ENCODE results near the gene TMEM255B.
"Not testable (repeated sequence)": the region's sequence is repeated elsewhere in the genome, so short reads cannot be mapped to it uniquely, and the experiment has no call there.

Gene TMEM255B

DNA sequence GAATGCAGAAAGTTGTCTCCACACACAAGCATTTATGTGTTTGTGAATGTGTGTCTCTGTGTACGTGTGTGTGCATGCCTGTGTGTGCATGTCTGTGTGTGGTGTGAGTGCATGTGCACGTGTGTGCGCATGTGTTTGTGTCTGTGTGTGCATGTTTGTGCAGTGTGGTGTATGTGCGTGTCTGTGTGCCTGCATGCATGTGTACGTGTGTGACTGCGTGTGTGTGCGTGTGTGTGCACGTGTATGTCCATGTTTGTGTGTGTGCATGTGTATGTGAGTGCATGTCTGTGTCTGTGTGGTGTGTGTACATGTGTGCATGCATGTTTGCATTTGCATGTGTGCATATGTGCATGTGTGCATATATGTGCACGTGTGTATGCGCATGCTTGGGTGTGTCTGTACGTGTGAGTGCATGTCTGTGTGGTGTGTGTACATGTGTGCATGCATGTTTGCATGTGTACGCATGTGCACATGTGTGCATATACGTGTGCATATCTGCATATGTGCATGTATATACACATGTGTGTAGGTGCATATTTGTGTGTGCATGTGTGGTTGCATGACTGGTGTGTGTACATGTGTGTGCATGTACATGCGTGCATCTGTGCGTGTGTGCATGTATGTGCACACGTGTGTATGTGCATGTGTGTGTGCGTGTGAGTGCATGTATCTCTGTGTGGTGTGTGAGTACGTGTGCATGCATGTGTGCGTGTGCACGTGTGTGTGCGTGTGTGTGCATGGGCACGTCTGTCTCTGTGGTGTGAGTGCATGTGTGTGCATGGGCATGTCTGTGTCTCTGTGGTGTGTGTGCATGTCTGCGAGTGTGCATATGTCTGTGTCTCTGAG lies 8.2 kb upstream of the TMEM255B start:
- H3K4me3 ChIP-seq (ENCODE audit: low read length), result no peak overlapping the region
- TF ChIP-seq ZNF274 (IDR thresholded peaks at IDR 0.05; ENCODE audit: low read depth, low read length), result no peak

DNA sequence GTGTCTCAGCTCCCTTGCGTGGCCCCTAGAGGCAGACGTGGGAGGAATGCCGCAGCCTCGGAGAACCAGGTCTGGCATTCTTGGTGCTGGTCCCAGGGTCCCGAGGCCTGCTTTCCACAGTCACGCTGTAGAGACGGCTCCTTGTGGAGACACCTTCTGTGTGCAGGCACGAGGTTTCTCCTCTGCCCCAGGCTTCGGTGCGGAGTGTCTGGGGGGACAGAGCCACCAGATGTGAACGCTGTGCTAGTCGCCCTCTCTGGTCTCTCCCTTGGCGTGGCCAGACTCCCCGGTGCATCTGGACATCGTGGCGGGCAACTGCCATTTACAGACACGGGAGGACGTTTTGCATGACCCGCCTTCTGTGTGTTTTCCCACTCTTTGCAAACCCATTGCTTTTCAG lies 7.5 kb upstream of the TMEM255B start:
- H3K4me3 ChIP-seq (ENCODE audit: low read length), result no peak overlapping the region
- no peak for TF ChIP-seq ZNF274 (IDR thresholded peaks at IDR 0.05; ENCODE audit: low read depth, low read length)

DNA sequence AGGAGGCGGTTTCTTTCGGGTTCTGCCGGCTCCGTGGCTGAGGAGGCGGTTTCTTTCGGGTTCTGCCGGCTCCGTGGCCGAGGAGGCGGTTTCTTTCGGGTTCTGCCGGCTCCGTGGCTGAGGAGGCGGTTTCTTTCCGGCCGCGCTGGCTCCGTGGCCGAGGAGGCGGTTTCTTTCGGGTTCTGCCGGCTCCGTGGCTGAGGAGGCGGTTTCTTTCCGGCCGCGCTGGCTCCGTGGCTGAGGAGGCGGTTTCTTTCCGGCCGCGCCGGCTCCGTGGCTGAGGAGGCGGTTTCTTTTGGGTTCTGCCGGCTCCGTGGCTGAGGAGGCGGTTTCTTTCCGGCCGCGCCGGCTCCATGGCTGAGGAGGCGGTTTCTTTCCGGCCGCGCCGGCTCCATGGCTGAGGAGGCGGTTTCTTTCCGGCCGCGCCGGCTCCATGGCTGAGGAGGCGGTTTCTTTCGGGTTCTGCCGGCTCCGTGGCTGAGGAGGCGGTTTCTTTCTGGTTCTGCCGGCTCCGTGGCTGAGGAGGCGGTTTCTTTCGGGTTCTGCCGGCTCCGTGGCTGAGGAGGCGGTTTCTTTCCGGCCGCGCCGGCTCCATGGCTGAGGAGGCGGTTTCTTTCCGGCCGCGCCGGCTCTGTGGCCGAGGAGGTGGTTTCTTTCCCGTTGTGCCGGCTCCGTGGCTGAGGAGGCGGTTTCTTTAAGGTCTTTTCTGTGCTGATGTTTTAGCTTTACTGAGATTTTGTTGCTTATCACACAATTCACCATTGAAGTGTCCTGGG lies 6.6 kb upstream of the TMEM255B start:
- H3K4me3 ChIP-seq (ENCODE audit: low read length), result not testable (repeated sequence)

DNA sequence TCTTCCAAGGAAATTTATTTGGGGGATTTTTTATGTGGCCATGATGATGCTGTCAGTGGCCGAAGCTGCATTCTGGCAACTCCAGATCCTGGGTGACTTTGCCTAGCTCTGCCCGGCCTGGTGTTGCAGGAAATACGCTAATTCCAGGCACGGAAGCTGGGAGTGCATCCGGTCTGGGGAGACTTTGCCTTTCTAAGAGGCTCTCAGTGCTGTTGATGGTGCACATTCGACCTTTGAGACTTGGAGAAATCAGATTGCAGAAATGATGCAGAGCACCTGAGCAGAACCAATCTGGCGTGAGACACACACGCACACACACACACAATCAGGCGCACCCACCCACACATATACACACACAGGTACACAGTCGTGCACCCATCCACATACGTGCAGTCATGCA lies 5.9 kb upstream of the TMEM255B start:
- TF ChIP-seq ZNF274 (IDR thresholded peaks at IDR 0.05; ENCODE audit: low read depth, low read length), result no peak
- no peak overlapping the region for H3K4me3 ChIP-seq (ENCODE audit: low read length)

DNA sequence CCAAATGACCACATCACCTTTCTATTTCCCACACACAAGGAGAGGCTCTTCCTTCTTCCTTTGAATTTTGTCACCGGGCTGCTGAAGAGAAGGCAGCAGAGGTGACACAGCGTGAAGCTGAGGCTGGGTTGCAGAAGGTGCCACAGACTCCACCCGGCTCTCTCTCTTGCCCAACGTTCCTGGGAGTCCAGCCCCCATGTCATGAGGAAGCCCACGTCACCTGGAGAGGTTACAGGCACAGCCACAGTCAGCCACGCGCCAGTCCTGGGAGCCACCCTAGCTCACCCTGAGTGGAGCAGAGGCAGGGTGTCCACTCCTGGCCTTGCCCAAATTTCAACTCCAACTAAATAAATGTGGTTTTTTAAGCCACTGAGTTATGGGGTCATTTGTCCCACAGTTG lies 4.8 kb upstream of the TMEM255B start:
- H3K4me3 ChIP-seq (ENCODE audit: low read length), result no peak overlapping the region
- no peak for TF ChIP-seq ZNF274 (IDR thresholded peaks at IDR 0.05; ENCODE audit: low read depth, low read length)

DNA sequence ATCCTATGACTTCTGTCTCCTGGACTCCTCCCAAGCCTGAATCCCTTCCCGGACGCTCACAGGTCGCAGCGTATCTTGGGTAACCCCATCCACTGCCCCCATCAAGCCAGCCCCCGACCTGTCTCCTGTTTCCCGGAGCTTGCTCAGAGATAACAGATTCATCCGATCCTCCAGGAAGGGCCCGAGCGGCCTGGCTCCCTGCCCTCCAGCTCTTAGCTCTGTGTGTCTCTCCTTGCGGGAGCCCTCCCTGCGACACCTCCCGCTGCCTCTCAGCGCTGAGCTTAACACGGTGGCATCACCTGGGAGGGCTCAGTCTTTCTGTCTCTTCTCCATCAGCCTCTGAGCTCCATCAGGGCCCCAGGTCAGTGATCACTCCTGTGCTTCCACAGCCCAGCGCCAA lies 4.3 kb upstream of the TMEM255B start:
- H3K4me3 ChIP-seq (ENCODE audit: low read length), result no peak overlapping the region
- no peak for TF ChIP-seq ZNF274 (IDR thresholded peaks at IDR 0.05; ENCODE audit: low read depth, low read length)

DNA sequence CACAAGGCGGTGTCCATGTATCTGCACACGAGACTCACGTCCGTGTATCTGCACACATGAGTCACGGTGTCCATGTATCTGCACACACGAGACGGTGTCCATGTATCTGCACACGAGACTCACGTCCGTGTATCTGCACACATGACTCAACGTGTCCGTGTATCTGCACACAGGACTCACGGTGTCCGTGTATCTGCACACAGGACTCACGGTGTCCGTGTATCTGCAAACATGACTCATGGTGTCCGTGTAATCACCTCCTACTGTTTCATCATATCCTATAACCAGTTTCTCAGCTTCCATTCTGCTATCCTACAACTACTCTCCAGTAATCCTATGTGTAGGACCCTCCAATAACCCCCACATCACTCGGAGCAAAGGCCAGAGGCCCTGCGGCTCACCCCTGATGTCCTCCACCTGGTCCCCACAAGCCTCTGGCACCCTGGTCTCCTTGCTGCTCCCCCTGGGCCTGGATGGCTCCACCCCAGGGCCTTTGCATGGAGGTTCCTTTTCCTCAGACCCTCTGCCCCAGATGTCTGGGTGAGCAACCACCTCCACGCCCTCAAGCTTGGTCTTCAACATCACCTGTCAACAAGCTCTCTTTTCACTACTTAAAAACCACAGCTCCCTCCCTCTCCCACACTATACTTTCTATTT lies 2.5 kb upstream of the TMEM255B start:
- no peak overlapping the region for H3K4me3 ChIP-seq (ENCODE audit: low read length)
- no peak for TF ChIP-seq ZNF274 (IDR thresholded peaks at IDR 0.05; ENCODE audit: low read depth, low read length)

DNA sequence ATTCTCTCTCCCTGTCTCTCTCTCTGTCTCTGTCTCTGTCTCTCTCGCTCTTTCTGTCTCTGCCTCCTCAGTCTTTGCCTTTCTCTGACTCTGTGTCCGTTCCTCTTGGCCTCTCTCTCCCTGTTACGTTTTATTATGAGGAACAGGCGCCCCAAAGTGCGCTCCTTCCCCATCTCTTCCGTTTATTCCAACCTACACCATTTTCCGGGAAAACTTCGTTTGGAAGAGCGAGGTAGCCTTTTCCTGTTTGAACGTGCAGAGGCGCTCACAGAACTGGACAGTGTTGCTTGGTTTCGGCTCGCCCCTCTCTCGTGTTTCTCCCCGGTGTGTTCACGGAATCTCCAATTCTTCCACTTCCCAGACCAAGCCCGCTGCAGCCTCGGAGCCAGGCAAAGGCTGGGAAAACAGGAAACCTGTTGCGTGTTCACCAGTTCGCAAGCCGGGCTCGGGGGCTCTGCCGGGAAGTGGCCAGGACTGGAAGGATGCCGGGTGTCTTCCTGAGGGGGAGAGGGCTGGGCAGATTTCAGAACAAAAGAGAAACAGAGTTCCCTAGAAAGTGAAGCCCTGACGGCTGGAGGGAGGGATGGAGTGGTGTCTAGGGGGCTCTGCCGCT lies 605 bp downstream of the TMEM255B start:
- no peak for TF ChIP-seq ZNF274 (IDR thresholded peaks at IDR 0.05; ENCODE audit: low read depth, low read length)
- peak overlapping the region; percentile 38; the same call in 1 of the 2 replicates for H3K4me3 ChIP-seq (ENCODE audit: low read length)

DNA sequence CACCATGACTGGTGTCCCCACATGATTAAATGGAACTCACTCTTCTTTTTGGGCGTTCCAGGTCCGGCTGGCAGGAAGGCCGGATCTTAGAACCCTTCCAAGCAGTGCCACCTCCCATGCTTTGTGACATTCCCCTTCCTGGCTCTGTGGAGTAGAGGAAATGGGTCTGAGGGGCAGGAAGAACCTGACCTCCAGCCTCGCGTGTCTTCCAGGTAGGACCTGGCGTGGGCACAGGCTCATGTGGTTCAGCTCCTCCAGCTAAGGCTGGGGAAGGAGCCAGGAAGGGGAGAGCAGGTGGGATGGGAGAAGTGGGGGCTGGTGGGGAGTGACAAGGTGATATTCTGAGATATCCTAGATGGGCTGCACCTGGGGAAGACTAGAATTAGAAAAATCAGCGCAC lies 2.1 kb downstream of the TMEM255B start:
- H3K4me3 ChIP-seq (ENCODE audit: low read length), result no peak overlapping the region
- no peak for TF ChIP-seq ZNF274 (IDR thresholded peaks at IDR 0.05; ENCODE audit: low read depth, low read length)

DNA sequence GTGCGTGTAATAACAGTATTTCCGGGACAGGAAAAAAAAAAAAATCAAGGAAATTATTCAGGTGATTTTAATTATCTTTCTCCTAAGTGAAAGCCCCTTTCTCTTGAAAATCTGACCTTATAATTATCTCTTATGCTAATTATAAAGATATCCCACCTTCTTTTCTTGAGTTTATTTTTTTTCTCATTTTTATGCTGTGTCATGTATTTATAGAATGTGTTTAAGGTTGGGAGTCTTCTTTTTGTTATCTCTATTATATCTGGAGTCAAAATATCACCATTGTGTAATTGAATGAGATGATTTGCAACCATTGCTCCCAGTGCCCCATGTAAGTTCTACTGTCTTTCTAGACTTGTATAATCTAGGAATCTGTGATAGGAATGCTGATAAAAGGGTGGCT lies 3.0 kb downstream of the TMEM255B start:
- no peak overlapping the region for H3K4me3 ChIP-seq (ENCODE audit: low read length)
- TF ChIP-seq ZNF274 (IDR thresholded peaks at IDR 0.05; ENCODE audit: low read depth, low read length), result no peak

DNA sequence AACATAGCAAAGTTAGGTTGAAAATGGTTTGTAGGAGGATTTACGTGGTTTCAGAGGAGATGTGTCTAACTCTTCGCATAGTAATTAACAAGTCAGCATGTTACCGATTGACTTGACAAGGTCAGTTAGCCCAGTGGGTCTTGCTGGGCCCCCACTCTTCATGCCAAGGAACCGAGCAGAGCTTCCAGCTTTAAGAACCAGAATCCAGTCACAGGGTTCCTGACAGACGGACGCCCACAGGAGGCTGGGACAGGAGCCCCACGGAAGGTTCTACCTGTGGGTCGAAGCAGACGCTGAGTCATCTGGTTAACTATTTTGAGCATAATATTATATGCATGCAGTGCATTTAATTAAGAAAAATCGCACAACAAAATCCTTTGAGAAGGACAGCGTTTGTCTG lies 3.5 kb downstream of the TMEM255B start:
- no peak overlapping the region for H3K4me3 ChIP-seq (ENCODE audit: low read length)
- no peak for TF ChIP-seq ZNF274 (IDR thresholded peaks at IDR 0.05; ENCODE audit: low read depth, low read length)

DNA sequence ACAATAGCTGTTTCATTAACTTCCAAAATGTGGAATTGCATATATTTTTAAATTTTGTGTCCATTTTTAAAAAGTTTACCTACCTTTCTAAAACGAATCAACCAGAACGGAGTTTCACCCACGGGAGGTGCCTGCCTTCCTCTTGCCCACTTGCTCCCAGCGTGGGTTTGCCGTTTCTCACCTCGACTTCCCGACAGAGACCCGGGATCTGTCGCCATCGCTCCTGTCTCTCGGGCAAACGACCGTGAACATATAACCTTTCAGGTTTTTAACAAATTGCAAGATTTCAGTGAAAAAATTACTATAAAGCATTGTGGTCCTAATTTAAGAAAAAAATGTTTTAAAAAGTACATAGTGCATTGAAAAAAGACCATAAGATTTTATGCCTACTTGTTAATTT lies 4.2 kb downstream of the TMEM255B start:
- TF ChIP-seq ZNF274 (IDR thresholded peaks at IDR 0.05; ENCODE audit: low read depth, low read length), result no peak
- H3K4me3 ChIP-seq (ENCODE audit: low read length), result no peak overlapping the region

DNA sequence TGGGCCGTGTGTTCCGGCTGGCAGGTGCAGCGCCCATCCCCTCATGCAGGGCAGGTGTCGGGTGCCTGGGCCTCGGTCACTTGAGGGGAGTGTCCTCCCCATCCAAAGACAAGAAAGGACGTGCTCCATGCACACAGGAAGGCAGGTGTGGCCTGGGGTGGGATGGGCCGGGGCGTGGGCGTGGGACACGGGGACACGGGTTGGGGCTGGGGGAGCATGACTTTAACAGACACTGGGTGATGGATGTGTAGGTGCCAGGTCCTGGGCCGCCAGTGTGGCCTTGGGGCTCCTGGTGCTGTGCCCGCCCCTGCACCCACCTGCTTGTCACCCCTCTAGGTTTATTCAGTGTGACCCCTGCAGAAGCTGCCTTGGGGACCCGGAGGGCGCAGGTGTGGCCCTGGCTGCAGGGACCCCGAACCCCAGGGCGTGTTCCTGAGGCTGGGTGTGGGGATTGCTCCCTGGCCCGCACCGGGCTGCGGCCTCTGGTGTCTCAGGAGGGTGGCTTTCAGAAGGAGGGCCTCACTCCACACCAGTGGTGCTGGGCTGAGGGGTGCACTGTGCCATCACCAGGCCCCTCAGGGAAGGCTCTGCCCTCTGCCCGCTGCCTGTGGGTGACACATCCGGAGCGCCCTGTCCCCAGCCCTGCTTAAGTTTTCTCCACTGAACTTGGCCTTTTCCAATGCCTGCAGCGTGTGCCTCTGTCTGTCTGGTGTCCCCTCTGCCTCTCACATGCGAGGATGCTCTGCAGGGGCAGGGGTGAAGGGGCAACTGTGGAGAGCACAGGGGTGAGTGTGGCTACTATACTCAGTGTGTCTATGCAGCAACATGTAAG lies 5.2 kb downstream of the TMEM255B start:
- no peak overlapping the region for H3K4me3 ChIP-seq (ENCODE audit: low read length)
- TF ChIP-seq ZNF274 (IDR thresholded peaks at IDR 0.05; ENCODE audit: low read depth, low read length), result no peak

Data from GM08714 (cell line).